HepG2 (cell line): Measurements from ENCODE around the gene ANKRD65. TPM values are rescaled to one million over a fixed set of nuclear protein-coding genes. Genes with fewer than 3 reads are reported as not detected.
A peak's percentile ranks its signal among the peaks of the same experiment; 100 is the strongest.

Source experiments
- AHR ChIP-seq: IDR thresholded peaks from 2 replicates; pipeline ENCODE4 v1.6.1; 2018; ENCODE audit warnings: missing genetic modification reagents, missing compliant biosample characterization
- GATAD2A ChIP-seq: IDR thresholded peaks from 2 replicates; pipeline ENCODE4 v1.6.1; 2016
- GFI1 ChIP-seq: sonication (generic); formaldehyde crosslinking; IDR thresholded peaks from 2 replicates; pipeline ENCODE4 v1.5.0; 2020; ENCODE audit warnings: missing genetic modification reagents, mild to moderate bottlenecking, borderline replicate concordance
- NR3C1 ChIP-seq: sonication (generic); formaldehyde crosslinking; IDR thresholded peaks from 2 replicates; pipeline ENCODE4 v1.4.0; 2020; ENCODE audit warnings: missing genetic modification reagents
- POLR2G ChIP-seq: fragments of 200-400 bp; formaldehyde crosslinking; IDR thresholded peaks from 2 replicates; pipeline ENCODE4 v1.6.1; 2018; ENCODE audit warnings: mild to moderate bottlenecking, low read depth, low read length, moderate library complexity
- SALL2 ChIP-seq: sonication (generic); formaldehyde crosslinking; IDR thresholded peaks from 2 replicates; pipeline ENCODE4 v1.8.1; 2023; ENCODE audit warnings: mild to moderate bottlenecking, missing genetic modification reagents, inconsistent platforms
- SIN3A ChIP-seq: IDR thresholded peaks from 2 replicates; pipeline ENCODE4 v1.6.1; 2011; ENCODE audit warnings: low read depth, mild to moderate bottlenecking, control low read depth, low read length, borderline replicate concordance
- SP1 ChIP-seq, 2 experiments: fragments of 450-650 bp in 1 of 2; sonication (generic) in 1 of 2; formaldehyde crosslinking in 1 of 2; IDR thresholded peaks; 2 replicates each; pipeline versions ENCODE4 v1.4.0 to v1.6.1; 2016 to 2020; ENCODE audit warnings: missing genetic modification reagents in 1 of 2
- ZKSCAN1 ChIP-seq: fragments of 150-350 bp; IDR thresholded peaks from 2 replicates; pipeline ENCODE4 v1.6.1; 2014; ENCODE audit warnings: low read length
- ZNF138 ChIP-seq: sonication (generic); formaldehyde crosslinking; IDR thresholded peaks from 2 replicates; pipeline ENCODE4 v1.5.0; 2020; ENCODE audit warnings: mild to moderate bottlenecking, low read depth, missing genetic modification reagents
- ZNF3 ChIP-seq: IDR thresholded peaks from 2 replicates; pipeline ENCODE4 v1.7.0; 2017; ENCODE audit warnings: inconsistent platforms
- ZNF34 ChIP-seq: sonication (generic); formaldehyde crosslinking; IDR thresholded peaks from 2 replicates; pipeline ENCODE4 v1.4.0; 2020; ENCODE audit warnings: mild to moderate bottlenecking, missing genetic modification reagents, borderline replicate concordance
- ZNF678 ChIP-seq: sonication (generic); formaldehyde crosslinking; IDR thresholded peaks from 2 replicates; pipeline ENCODE4 v1.4.0; 2020; ENCODE audit warnings: mild to moderate bottlenecking, missing genetic modification reagents
- ZNF883 ChIP-seq: sonication (generic); formaldehyde crosslinking; IDR thresholded peaks from 2 replicates; pipeline ENCODE4 v1.5.1; 2020; ENCODE audit warnings: mild to moderate bottlenecking, missing genetic modification reagents; ENCODE audit errors: not compliant biosample characterization
- ZSCAN22 ChIP-seq: sonication (generic); formaldehyde crosslinking; IDR thresholded peaks from 2 replicates; pipeline ENCODE4 v1.4.0; 2020; ENCODE audit warnings: mild to moderate bottlenecking, missing genetic modification reagents
- polyA plus RNA-seq, 8 experiments: library from polyadenylated mRNA; depleted of rRNA in 3 of 8; stranded (reverse) in 7 of 8; unstranded in 1 of 8; fragments of >200 nt; fragmentation: Illumina TruSeq in 4 of 8; extraction: Trizol in 4 of 8; gene quantifications; 2 replicates each; pipeline versions ENCODE4 v1.2.1 to v1.2.3, GENCODE V29; 2011 to 2016; ENCODE audit warnings: low read depth in 4 of 8, missing spikeins in 1 of 8, mixed read lengths in 1 of 8; ENCODE audit not compliant: insufficient read depth in 1 of 8
- total RNA-seq, 5 experiments: library from RNA; depleted of rRNA; stranded (reverse); fragments of >200 nt; fragmentation: Illumina TruSeq; extraction: Trizol; gene quantifications; 2 replicates each; pipeline ENCODE4 v1.2.3, GENCODE V29; 2016; ENCODE audit warnings: low read depth in 1 of 5
- TF ChIP-seq, protein P1 (sequence below): sonication (generic); formaldehyde crosslinking; IDR thresholded peaks from 2 replicates; pipeline ENCODE4 v1.4.0; 2020; ENCODE audit warnings: mild to moderate bottlenecking, missing genetic modification reagents
- TF ChIP-seq, protein P2 (sequence below): sonication (generic); formaldehyde crosslinking; IDR thresholded peaks from 2 replicates; pipeline ENCODE4 v1.8.0; 2023; ENCODE audit warnings: mild to moderate bottlenecking, missing genetic modification reagents
- TF ChIP-seq, protein P3 (sequence below): sonication (generic); formaldehyde crosslinking; IDR thresholded peaks from 2 replicates; pipeline ENCODE4 v1.4.0; 2020; ENCODE audit warnings: missing genetic modification reagents
- TF ChIP-seq, protein P4 (sequence below): sonication (generic); formaldehyde crosslinking; IDR thresholded peaks from 2 replicates; pipeline ENCODE4 v1.4.0; 2020; ENCODE audit warnings: missing genetic modification reagents

Gene ANKRD65
- total and polyA plus RNA-seq, 2 of the 13 experiments (the other 11 are each of a cell fraction or from before 2014, with no cell fraction given), result 12.1 to 30.1 TPM

DNA sequence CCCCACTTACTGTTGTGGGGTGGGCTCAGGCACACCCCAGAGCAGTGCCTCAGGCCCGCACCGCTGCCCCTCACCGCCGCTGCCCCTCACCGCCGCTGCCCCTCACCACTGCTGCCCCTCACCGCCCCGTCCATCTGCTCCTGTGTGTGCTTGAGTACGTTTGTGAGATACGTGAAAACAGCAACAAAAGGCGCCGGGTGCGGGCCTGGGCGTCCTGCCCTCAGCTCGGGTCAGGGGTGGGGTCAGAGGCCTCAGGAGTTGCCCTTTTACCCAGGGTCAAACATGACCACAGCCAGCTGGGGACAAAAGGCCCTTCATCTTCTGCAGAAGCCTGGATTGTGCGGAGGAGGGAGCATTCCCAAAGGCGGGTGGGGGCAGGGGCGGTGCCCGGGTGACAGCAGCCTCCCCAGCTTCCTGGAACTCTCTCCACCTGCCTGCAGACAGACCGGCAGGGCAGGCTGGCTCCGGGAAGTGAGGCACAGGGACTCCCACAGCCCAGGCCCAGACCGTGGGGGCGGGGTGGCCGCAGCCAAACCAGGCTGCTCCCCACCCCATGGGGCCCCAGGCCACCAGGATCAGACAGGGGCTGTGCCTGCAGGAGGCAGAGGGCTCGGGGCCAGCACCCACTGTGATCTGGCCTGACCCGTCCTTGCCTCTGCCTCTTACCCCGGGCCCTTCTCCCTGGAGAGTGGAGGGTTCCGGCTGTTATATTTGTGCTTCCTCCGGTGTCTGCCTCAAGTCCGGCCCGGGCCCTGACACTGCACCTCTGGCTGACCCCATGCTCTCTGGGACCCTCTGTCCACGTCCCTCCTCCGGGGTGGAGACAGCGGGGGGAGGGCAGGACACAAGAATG lies 12.1 kb upstream of the ANKRD65 start (continued):
- TF ChIP-seq SIN3A (peak; percentile 95), ZNF883 (CRISPR knock-in tag) (peak; percentile 72), SP1 (IDR thresholded peaks at IDR 0.05) (no peak), SP1 (CRISPR knock-in tag; IDR thresholded peaks at IDR 0.05) (peak; percentile 53; the same call in 1 of the 2 replicates), ZNF138 (no peak), ZNF34 (CRISPR knock-in tag) (peak; percentile 81; the same call in 1 of the 2 replicates), SALL2 (CRISPR knock-in tag) (no peak), ZNF3 (CRISPR knock-in tag) (no peak), ZSCAN22 (CRISPR knock-in tag) (0 out of 2 replicates have a peak, but pooled peaks have one; percentile 22), ZNF678 (CRISPR knock-in tag) (0 out of 2 replicates have a peak, but pooled peaks have one; percentile 61), AHR (CRISPR knock-in tag) (peak; percentile 78; the same call in 1 of the 2 replicates), ZKSCAN1 (no peak), NR3C1 (CRISPR knock-in tag) (no peak), GATAD2A (peak; percentile 82), GFI1 (peak; percentile 91), POLR2G (peak; percentile 83)
- TF ChIP-seq, protein P1, sequence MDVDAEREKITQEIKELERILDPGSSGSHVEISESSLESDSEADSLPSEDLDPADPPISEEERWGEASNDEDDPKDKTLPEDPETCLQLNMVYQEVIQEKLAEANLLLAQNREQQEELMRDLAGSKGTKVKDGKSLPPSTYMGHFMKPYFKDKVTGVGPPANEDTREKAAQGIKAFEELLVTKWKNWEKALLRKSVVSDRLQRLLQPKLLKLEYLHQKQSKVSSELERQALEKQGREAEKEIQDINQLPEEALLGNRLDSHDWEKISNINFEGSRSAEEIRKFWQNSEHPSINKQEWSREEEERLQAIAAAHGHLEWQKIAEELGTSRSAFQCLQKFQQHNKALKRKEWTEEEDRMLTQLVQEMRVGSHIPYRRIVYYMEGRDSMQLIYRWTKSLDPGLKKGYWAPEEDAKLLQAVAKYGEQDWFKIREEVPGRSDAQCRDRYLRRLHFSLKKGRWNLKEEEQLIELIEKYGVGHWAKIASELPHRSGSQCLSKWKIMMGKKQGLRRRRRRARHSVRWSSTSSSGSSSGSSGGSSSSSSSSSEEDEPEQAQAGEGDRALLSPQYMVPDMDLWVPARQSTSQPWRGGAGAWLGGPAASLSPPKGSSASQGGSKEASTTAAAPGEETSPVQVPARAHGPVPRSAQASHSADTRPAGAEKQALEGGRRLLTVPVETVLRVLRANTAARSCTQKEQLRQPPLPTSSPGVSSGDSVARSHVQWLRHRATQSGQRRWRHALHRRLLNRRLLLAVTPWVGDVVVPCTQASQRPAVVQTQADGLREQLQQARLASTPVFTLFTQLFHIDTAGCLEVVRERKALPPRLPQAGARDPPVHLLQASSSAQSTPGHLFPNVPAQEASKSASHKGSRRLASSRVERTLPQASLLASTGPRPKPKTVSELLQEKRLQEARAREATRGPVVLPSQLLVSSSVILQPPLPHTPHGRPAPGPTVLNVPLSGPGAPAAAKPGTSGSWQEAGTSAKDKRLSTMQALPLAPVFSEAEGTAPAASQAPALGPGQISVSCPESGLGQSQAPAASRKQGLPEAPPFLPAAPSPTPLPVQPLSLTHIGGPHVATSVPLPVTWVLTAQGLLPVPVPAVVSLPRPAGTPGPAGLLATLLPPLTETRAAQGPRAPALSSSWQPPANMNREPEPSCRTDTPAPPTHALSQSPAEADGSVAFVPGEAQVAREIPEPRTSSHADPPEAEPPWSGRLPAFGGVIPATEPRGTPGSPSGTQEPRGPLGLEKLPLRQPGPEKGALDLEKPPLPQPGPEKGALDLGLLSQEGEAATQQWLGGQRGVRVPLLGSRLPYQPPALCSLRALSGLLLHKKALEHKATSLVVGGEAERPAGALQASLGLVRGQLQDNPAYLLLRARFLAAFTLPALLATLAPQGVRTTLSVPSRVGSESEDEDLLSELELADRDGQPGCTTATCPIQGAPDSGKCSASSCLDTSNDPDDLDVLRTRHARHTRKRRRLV, result no peak; the same call in 1 of the 2 replicates
- TF ChIP-seq, protein P2, sequence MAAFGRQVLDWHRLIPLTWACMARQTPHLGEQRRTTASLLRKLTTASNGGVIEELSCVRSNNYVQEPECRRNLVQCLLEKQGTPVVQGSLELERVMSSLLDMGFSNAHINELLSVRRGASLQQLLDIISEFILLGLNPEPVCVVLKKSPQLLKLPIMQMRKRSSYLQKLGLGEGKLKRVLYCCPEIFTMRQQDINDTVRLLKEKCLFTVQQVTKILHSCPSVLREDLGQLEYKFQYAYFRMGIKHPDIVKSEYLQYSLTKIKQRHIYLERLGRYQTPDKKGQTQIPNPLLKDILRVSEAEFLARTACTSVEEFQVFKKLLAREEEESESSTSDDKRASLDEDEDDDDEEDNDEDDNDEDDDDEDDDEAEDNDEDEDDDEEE (CRISPR knock-in tag), result peak; percentile 85; the same call in 1 of the 2 replicates
- TF ChIP-seq, protein P3, sequence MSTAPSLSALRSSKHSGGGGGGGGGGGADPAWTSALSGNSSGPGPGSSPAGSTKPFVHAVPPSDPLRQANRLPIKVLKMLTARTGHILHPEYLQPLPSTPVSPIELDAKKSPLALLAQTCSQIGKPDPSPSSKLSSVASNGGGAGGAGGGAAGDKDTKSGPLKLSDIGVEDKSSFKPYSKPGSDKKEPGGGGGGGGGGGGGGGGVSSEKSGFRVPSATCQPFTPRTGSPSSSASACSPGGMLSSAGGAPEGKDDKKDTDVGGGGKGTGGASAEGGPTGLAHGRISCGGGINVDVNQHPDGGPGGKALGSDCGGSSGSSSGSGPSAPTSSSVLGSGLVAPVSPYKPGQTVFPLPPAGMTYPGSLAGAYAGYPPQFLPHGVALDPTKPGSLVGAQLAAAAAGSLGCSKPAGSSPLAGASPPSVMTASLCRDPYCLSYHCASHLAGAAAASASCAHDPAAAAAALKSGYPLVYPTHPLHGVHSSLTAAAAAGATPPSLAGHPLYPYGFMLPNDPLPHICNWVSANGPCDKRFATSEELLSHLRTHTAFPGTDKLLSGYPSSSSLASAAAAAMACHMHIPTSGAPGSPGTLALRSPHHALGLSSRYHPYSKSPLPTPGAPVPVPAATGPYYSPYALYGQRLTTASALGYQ (CRISPR knock-in tag), result peak; percentile 84
- TF ChIP-seq, protein P4, sequence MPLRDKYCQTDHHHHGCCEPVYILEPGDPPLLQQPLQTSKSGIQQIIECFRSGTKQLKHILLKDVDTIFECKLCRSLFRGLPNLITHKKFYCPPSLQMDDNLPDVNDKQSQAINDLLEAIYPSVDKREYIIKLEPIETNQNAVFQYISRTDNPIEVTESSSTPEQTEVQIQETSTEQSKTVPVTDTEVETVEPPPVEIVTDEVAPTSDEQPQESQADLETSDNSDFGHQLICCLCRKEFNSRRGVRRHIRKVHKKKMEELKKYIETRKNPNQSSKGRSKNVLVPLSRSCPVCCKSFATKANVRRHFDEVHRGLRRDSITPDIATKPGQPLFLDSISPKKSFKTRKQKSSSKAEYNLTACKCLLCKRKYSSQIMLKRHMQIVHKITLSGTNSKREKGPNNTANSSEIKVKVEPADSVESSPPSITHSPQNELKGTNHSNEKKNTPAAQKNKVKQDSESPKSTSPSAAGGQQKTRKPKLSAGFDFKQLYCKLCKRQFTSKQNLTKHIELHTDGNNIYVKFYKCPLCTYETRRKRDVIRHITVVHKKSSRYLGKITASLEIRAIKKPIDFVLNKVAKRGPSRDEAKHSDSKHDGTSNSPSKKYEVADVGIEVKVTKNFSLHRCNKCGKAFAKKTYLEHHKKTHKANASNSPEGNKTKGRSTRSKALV, result no peak
